HG03558 (cell line): Measurements from ENCODE around the gene SMDT1.
"Not testable (repeated sequence)": the region's sequence is repeated elsewhere in the genome, so short reads cannot be mapped to it uniquely, and the experiment has no call there.

Experiments
- ATAC-seq: cut with Tn5 transposase; IDR thresholded peaks from one replicate; pipeline ENCODE4 v1.9.1; 2021; ENCODE audit warnings: moderate number of reproducible peaks; ENCODE audit not compliant: unreplicated experiment; ENCODE audit errors: extremely low read depth

SMDT1 gene

GRCh38 chr22:42069801-42070516, 9.5 kb upstream of the SMDT1 start:
- no peak for ATAC-seq

- ATAC-seq = peak; percentile 86
Observed at GRCh38 chr22:42070517-42071422, 8.7 kb upstream of the SMDT1 start, which contains the start of gene NAGA. TSS of gene NAGA (minus strand) at chr22:42070812. CDS start at chr22:42070297, 515 bp downstream.

GRCh38 chr22:42071508-42071907, 8.0 kb upstream of the SMDT1 start:
- ATAC-seq = not testable (repeated sequence)

- no peak for ATAC-seq
Observed at GRCh38 chr22:42072606-42073330, 6.7 kb upstream of the SMDT1 start.

GRCh38 chr22:42073621-42074041, 5.9 kb upstream of the SMDT1 start:
- no peak for ATAC-seq

- ATAC-seq = no peak
Observed at GRCh38 chr22:42074132-42074811, 5.2 kb upstream of the SMDT1 start, which contains the start of gene PHETA2. TSS of gene PHETA2 (plus strand) at chr22:42074248. CDS start at chr22:42077294, 3,046 bp downstream.

GRCh38 chr22:42074846-42075676, 4.4 kb upstream of the SMDT1 start:
- ATAC-seq = no peak

GRCh38 chr22:42076764-42077485, 2.6 kb upstream of the SMDT1 start:
- ATAC-seq = no peak

- no peak for ATAC-seq
Observed at GRCh38 chr22:42077486-42078125, 1.9 kb upstream of the SMDT1 start.

GRCh38 chr22:42078469-42079318, 806 bp upstream of the SMDT1 start:
- ATAC-seq = no peak

- ATAC-seq = no peak
Observed at GRCh38 chr22:42080287-42080686, 787 bp downstream of the SMDT1 start.

- ATAC-seq = no peak
Observed at GRCh38 chr22:42083119-42083518, 3.6 kb downstream of the SMDT1 start.

- no peak for ATAC-seq
Observed at GRCh38 chr22:42084874-42085273, 5.4 kb downstream of the SMDT1 start.

GRCh38 chr22:42086051-42086450, 6.6 kb downstream of the SMDT1 start:
- no peak for ATAC-seq

- peak; percentile 73 for ATAC-seq
Observed at GRCh38 chr22:42090596-42091454, 11.3 kb downstream of the SMDT1 start, which contains the start of gene NDUFA6. TSS of gene NDUFA6 (minus strand) at chr22:42090772. CDS start at chr22:42090744, 28 bp downstream.

GRCh38 chr22:42091455-42091782, 11.9 kb downstream of the SMDT1 start:
- no peak for ATAC-seq
